ENCODE measurements around the gene ATP8A2. TPM values are rescaled to one million over a fixed set of nuclear protein-coding genes. Genes with fewer than 3 reads are reported as not detected.

The ATP8A2 gene
- total RNA-seq, 4 donors from 2014 or later, result 0.13 to 0.29 (median 0.24) TPM

DNA sequence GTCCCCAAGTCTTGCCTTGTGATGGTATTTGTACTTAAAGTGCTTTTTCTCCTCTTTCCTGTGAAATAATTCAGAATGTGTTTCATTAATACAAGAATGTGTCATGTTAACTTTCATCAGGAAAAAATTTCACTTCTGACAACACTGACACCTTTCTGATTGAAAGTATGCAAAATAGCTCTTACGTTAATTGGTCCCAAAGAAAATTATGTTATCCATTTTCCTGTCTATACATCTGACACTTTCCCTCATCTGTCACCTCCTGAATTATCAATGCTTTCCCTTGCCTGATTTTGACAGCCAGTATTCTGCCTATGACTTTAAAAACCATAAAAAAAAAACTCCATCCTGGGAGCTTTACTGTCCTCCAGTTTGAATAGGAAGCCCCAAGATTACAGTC lies 336.5 kb downstream of the ATP8A2 start:
- no peak overlapping the region for H3K4me3 ChIP-seq (replicated peaks in 1 of 3)
- peaks cover 0 to 15% of the 10 kb centered on the region in 2 donors for H3K4me1 ChIP-seq

DNA sequence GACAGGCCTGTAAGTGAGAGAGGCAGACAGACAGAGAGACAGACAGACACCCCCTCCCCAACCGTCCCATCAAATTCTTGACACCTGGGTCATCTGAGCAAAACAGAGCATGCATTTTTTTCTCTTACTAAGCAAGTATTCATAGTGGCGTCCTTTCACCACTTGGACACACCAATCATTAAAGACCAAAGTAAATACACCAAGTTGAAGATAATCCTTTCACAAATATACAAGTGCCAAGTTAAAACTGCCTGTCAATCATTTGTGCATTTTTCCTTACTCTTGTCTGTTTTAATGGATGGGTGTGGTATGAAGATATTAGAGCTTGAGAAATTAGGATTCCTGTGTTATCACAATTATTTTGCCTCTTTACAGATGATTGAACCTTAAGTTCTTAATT lies 337.3 kb downstream of the ATP8A2 start:
- Histone ChIP-seq H3K4me3 (replicated peaks in 1 of 3) (no peak overlapping the region), H3K4me1 (peaks cover 0 to 15% of the 10 kb centered on the region in 2 donors), H3K9me3 (no peaks in the 10 kb centered on the region), H3K27ac (no peak overlapping the region), H3K27me3 (no peaks in the 10 kb centered on the region), H3K36me3 (no peaks in the 10 kb centered on the region)
- no peak for DNase-seq
- intact Hi-C loops (cut with DNase I), result no loop called here
- no peak for TF ChIP-seq POLR2A (IDR thresholded peaks at IDR 0.05)
- TF ChIP-seq, protein P1, sequence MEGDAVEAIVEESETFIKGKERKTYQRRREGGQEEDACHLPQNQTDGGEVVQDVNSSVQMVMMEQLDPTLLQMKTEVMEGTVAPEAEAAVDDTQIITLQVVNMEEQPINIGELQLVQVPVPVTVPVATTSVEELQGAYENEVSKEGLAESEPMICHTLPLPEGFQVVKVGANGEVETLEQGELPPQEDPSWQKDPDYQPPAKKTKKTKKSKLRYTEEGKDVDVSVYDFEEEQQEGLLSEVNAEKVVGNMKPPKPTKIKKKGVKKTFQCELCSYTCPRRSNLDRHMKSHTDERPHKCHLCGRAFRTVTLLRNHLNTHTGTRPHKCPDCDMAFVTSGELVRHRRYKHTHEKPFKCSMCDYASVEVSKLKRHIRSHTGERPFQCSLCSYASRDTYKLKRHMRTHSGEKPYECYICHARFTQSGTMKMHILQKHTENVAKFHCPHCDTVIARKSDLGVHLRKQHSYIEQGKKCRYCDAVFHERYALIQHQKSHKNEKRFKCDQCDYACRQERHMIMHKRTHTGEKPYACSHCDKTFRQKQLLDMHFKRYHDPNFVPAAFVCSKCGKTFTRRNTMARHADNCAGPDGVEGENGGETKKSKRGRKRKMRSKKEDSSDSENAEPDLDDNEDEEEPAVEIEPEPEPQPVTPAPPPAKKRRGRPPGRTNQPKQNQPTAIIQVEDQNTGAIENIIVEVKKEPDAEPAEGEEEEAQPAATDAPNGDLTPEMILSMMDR (IDR thresholded peaks at IDR 0.05), result no peak
- WGBS, 2 donors, result 64 to 72% methylated on average over 2 of the region's 2 CpGs

More for the DNA sequence above, 336.5 kb downstream of the ATP8A2 start:
- intact Hi-C loops (cut with DNase I), result no loop called here
- 84 to 90% methylated on average over 1 of the region's 1 CpG for WGBS, 2 donors
- Histone ChIP-seq H3K9me3 (no peaks in the 10 kb centered on the region), H3K27ac (no peak overlapping the region), H3K36me3 (no peaks in the 10 kb centered on the region), H3K27me3 (no peaks in the 10 kb centered on the region)
- TF ChIP-seq, protein P1 (IDR thresholded peaks at IDR 0.05), result no peak
- no peak for TF ChIP-seq POLR2A (IDR thresholded peaks at IDR 0.05)
- DNase-seq, result no peak

DNA sequence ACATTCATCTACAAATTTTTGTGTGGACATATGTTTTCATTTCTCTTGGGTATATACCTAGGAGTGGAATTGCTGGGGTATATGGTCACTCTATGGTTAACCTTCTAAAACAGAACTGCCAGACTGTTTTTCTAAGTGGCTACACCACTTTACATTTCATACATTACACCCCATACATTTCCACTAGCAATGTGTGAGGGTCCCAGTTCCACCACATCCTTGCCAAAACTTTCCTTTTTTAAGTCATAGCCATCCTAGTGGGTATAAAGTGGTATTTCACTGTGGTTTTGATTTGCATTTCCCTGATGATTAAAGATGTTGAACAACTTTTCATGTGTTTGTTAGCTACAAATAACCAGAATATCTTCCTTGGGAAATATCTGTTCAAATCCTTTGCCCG lies 344.0 kb downstream of the ATP8A2 start:
- no peak for DNase-seq
- H3K36me3 ChIP-seq, result no peaks in the 10 kb centered on the region
- intact Hi-C loops (cut with DNase I), result no loop called here
- no peaks in the 10 kb centered on the region for H3K27me3 ChIP-seq
- 85 to 93% methylated on average over 1 of the region's 1 CpG for WGBS, 2 donors
- no peak overlapping the region for H3K27ac ChIP-seq
- no peaks in the 10 kb centered on the region for H3K9me3 ChIP-seq
- no peak overlapping the region for H3K4me3 ChIP-seq (replicated peaks in 1 of 3)
- H3K4me1 ChIP-seq, result no peaks in the 10 kb centered on the region
- no peak for TF ChIP-seq POLR2A (IDR thresholded peaks at IDR 0.05)
- TF ChIP-seq, protein P1 (IDR thresholded peaks at IDR 0.05), result no peak

DNA sequence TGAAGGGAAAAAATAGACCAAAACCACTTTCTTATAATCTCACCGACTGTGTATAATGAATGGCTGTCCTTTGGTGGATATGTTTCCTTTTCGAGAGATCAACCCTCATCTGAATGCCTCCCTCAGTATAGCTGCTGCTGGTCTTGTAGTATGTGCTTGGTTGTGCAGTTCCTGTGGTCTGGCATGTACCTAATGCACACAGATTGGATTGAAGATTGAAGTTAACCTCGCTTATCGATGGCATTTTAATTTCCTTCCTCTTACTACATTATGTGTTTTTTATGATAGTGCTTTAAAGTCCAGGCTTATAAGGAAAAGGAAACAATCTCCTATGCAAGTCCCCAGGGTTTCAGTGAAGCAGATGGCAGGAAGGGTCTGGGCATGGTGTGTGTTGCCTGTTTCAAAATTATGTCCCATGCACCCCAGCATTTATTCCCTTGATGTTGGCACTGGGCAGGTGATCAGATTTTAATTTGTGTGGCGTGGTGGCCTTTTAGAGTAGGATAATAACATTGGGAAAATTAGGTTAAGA lies 346.0 kb downstream of the ATP8A2 start:
- H3K36me3 ChIP-seq, result no peaks in the 10 kb centered on the region
- no peak for DNase-seq
- no peak for TF ChIP-seq POLR2A (IDR thresholded peaks at IDR 0.05)
- TF ChIP-seq, protein P1 (IDR thresholded peaks at IDR 0.05), result no peak
- H3K27me3 ChIP-seq, result no peaks in the 10 kb centered on the region
- H3K4me1 ChIP-seq, result no peaks in the 10 kb centered on the region
- H3K4me3 ChIP-seq (replicated peaks in 1 of 3), result no peak overlapping the region
- intact Hi-C loops (cut with DNase I), result no loop called here
- 75 to 81% methylated on average over 5 of the region's 5 CpGs for WGBS, 2 donors
- H3K27ac ChIP-seq, result no peak overlapping the region
- no peaks in the 10 kb centered on the region for H3K9me3 ChIP-seq

DNA sequence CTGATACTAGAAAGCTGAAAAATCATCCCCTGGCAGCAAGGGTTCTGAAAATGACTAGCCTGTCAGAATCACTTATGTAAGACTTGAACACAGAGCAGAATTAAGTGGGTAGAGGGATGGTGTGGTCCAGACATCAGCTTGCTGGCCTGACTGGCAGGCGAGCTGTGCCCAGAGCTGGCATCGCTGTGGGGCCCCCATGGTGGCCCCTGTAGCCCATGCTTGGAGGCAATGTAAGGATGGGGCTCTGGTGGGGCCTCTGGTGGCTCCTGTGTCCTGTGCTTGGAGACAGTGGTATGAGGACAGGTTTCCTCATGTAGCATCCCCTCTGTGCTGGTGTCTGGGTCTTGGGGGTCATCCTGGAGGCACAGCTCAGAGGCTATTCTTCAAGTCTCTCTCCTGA lies 347.9 kb downstream of the ATP8A2 start:
- intact Hi-C loops (cut with DNase I), result no loop called here
- Histone ChIP-seq H3K4me1 (no peaks in the 10 kb centered on the region), H3K36me3 (no peaks in the 10 kb centered on the region), H3K27ac (no peak overlapping the region), H3K9me3 (no peaks in the 10 kb centered on the region), H3K4me3 (replicated peaks in 1 of 3) (no peak overlapping the region), H3K27me3 (no peaks in the 10 kb centered on the region)
- TF ChIP-seq, protein P1 (IDR thresholded peaks at IDR 0.05), result no peak
- no peak for TF ChIP-seq POLR2A (IDR thresholded peaks at IDR 0.05)
- WGBS, 2 donors, result 87 to 96% methylated on average over 2 of the region's 2 CpGs
- DNase-seq, result no peak
